Activated CD8-positive, alpha-beta memory T cell treated with anti-CD3 and anti-CD28 coated beads, Interleukin-2, amount 50 U/mL, for 48 hours (primary cell): Measurements from ENCODE around the gene OPCML.

Source experiments
- DNase-seq: peaks from one replicate; pipeline ENCODE4 v3.0.0-alpha.2; 2020

The OPCML gene

DNA sequence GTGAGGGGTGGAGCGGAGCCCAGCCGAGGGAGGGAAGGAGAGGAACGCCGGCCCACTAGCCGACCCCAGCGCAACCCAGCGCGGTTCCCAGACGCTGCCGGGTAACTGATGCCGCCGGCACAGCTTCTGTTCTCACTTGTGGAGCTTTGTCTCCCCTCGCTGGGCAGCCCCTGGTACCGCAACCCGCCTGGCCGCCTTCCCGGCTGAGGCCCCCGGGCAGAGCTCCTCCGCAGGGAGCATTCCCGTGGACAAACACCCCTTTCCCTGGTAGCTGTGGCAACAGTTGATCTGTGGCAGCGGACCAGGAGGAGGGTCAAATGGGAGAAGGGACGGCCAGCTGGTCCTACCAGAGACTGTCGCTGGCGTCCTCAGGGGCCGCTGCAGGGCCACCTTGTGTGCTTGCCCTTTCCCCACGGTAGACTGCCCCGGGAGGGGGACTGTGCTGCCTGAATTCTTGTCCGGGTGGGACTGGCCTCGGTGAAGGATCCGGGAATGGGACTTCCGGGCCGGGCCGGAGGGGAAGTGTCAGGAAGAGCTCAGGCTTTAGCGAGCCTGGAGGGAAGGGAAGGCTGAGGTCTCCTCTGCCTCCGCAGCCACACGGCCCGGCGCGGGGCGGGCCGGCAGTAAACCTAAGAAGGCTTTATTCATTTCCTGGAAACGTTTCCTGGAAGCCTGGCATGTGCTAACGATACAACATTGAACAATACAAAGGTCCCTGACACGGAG is 468.0 kb downstream of the OPCML start:
- DNase-seq: peak; percentile 58

DNA sequence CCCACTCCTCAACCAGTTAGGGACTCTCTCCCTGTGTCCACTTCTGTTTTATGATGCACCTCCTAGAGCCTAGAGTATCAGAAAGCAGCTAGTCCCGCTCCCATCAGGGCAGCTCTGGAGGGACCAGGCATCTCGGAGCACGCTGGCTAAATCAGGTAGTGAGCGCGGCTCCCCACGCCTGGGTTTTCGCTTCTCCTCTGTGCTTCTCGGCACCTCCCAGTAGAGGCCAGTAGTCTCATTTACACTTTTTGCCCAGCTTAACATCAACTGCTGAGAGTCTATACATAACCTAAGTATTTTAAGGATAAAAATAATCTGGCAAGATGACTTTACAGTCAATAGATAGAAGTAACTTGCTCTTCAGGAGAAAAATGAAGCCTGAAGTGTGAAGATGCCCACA is 473.8 kb downstream of the OPCML start:
- no peak for DNase-seq

DNA sequence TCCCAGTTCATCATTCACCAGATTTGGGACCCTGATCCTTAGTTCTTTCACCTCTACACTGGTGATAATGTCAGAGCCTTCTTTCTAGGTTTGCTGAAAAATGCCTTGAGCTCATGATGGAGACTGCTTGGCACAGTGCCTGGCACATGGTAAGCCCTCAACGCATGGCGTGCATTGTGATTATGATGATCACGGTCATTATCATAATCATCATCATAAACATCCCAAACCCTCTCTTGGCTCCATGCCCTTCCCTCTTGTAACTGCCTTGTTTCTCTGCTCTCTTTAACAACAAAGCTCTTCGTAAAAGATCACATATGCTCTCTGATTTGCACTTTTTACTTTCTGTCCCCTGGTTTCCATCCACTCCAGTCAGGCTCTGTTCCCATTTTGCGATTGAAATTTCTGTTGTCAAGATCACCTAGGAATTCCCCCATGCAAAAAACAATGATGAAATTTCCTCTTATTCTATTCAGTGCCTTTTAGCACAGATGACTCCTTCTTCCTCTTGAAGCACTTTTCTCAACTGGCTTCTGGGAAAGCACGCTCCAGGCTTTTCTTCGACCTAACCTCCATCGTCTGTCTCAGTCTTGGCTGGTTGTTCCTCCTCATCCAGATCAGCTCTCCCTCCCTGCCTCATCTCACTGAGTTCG is 479.1 kb downstream of the OPCML start:
- no peak for DNase-seq

DNA sequence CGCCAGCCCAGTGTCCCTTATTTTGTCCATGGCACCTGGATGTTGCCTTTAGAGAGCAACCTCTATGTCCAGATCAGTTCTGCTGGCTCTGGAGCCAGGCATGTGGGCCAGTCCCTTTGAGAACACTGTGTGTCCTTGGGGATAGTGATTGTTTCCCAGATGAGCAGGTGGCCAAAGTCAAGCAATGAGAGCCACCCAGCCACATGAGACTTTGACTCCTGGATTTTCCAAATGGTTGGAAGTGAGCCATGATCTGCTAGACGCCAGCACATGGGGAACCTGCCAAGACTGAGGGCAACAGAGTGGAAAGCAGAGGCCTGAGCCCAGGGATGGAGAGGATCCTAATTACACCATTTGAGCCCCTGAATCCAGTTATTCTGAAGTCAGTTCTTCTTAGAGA is 479.8 kb downstream of the OPCML start:
- DNase-seq: no peak

DNA sequence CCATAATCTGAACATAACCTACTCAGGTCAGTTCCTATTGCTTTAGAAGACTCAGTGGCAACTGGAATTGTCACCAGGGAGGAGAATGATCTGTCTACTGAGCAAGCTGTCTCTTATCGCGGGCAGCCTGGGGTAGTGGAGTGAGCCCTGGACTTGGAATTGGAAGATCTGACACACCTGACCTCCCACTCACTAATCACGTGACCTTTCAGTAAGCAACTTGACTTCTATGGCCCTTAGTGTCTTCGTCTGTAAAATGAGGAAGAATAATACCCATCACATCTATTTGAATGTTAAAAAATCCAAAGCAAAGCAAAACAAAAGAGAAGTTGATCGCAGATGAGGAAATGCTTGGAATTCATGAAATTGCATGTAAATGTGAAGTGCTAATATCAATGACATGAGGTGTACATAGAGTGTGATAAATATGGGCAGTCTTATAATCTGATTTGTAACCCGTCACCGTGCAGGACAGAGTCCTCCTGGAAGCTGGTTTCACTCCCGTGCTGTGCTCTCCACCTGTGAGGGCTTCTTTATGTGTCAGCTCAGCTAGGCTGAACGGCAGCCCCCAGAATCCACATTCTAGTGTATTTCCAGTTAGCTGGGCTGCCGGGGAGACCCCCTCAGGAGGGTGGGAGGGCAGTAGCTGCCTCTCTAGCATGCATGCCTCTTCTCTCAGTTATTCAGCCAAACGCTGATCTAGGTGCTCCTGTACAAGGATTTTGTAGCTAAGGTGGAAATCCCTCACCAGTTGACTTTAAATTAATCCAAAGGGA is 482.9 kb downstream of the OPCML start:
- DNase-seq: no peak

DNA sequence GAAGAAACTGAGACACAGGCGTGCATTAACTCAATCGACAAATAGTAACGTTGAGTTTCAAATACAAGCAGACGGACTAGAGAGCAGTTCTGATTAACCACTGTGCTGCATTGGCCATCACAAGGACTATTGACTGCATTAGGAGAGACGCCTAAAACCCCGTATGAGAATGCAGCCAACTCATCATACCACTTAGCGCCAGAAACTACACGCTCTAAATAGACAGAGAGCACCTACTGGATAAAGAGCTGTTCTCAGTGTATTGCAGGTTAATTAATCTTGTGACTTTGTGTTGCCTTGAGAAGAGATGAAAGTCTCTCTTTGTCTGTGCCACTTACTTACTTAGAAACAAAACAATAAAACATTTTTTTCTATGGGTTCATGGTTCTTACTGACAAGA is 484.0 kb downstream of the OPCML start:
- no peak for DNase-seq

DNA sequence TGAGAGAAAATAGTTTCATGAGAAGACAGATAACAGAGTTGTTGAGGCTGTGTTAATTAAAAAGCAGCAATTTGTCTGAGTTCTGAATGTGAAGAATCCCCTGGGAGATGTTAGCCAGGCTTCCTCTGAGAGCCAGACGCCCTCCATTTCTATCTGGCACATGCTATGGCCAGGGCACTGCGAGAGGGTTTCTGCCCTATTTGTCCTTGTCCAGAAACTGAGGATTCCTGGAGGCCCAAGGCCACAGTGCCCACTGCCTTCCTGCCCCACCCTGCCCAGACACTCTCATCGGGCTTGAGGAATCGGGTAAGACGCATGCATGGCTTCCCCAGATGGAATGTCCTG is 484.6 kb downstream of the OPCML start:
- DNase-seq: no peak

DNA sequence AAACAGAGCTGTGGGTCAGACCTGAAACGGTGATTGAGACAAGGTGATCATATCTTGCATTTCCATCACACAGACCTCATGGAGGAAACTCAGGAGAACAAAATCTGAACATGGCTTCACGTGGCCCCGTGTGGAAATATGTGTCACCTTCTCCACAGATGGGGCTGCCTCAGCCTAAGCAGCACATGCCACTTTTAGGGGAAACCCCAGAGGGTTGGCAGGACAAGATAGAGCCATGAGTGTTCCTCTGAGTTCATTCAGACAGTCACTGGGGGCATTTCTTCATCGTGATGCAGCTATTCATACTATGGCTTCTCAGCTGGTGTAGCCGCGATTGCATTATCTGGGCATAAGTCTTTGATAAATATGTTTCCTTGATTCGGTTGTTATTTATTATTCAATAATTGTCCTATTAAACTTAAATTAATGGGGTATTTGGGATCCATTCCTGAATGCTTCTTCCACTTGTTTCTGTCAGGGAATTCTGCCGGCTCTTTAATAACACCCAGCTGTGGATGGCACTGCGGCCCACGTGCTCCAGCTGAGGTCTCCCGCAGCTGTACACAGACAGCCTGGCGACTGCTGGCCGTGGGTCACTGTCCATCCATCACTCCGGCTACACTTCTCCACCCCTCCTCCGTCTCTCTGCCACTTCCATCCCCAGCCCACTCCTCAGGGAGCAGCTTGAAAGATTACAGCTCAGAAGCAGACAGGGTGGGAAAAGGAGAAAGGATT is 485.1 kb downstream of the OPCML start:
- DNase-seq: no peak

DNA sequence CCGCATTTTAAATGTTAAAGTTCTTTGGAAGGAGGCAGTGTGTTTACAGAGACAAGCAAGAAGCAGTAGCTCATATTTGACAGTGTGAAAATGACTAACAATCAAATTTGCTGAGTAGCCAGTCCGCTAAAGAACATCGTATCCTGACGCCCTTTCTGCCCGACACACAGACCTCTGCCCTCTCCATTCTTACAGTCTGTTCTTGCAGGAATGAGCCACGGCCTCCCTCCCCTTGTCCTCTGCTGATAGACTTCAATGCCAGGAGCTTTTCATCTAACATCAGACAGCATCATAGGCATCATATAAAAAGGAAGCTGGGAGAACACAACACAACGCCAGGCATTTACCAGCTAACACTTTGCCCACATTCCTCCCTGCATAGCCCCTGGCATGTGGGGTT is 486.0 kb downstream of the OPCML start:
- DNase-seq: no peak

DNA sequence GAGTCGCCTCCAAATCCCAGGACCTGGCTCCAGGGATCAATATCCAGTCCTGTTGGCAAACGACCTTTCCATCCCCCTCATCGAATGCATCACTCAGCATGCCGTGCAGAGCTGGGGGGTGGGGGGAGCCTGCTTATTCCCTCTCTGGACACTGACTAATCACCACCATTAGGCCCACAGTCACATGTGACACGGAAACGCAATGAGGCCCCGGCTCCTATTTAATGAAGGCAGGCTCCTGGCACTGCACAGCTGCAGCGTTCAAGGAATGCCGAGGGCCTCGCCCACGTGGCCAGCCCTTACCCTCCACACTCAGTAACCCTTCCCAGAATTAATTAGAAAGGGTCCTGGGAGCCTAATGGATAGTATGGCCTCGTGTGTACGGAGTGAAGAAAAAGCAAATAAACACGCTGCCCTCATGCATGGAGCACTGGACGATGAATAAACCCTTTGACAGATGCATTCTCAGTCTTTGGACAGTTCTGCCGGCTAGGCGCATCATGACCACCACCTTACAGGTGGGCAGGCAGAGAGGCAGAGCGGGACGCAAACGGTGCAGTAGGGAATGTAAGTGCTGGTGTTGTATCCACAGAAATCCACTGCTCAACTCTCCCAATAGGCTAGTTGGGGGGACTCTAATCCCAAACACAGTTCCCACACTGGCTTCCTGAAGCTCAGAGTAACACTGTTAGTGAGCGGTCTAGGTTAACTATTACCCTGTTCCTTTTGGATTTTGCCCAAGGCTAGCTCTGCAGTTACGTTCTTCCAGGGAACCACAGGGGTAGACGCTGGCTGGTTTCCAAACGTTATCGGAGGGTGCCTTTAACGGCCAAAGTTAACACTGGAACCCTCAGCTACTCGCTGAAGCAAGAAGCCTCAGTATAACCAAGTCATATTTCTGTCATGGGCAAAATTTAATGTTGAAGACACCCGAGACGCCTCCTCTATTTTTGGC is 490.1 kb downstream of the OPCML start:
- no peak for DNase-seq

DNA sequence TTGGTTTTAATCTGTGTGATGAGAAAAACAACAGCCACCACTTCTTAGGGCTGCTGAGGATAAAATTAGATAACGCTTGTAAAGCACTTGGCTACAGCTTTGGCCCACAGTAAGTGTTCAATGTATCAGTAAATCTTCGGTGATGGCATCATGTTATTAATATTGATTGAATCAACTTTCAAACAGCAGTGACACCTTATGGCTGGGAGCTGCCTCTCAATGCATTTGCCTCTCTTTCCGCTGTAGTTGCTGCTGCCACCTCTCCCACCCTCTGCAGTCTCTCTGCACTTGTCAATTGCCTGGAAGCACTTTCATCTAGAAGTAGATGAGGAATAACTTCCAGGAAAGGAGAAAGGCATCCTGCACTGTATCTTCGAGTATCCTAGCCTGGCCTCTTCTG is 491.1 kb downstream of the OPCML start:
- DNase-seq: no peak

DNA sequence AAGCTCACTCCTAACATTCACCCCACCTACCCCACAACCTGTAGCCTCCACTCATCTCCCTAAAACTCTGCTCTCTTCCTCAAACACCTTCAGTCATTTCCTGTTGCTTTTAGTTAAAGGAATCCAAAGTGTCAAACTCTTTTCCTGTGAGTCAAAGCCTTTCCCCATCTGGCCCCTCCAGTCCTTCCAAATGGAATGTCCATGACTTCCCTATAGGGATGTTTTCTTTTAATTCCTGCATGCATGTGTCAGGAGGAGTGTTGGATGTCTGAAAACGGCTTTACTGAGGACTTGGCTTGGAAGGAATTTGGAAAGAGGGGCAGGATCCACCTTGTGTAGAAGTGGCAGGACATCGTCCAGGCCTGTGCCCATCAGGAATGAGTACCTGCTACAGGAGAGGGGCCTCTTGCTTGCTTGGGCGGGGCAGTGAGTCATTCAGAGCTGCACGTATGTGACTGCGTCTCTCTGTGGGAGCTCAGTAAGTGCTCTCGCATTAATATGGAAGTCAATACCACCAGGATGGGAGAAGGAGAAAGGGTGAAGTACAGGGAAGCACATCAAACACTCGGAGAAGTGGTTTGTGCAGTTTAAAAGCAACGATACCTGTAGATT is 491.9 kb downstream of the OPCML start:
- no peak for DNase-seq

DNA sequence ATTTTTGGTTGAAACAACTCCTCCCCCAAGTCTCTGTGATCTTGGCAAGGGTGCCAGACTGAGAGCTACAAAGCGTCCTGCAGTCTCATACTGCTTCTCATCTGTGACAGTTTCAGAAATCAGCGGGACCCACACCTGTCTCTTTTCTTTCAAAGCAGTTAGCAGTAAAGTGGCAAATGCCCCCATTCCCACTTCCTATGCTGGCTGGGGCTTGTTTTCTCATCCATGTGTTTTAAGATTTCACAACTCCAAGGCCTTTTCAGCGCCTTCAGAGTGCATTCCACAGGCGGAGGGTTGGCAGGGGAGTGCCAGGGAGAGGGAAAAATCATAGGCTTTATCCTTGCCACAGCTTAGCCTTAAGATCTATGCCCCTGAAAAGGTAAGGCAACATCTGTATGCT is 493.5 kb downstream of the OPCML start:
- no peak for DNase-seq

DNA sequence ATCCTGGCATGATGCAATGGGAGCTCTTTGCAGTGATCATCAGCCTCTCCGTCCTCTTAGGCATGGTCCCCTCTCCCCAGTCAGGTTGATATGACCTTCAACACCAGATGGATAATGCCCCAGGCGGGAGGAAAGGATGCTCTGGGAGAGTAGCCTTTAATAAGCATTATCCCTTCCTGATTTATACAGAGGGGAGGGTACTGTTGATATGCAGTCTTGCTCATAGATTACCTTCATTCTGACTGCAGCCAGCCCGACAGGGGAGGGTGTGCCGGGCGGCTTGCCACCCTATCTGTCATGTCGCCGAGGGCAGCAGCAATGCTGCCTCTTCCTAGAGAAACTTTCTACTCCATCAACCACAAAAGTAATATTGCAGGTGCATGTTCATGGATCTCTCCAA is 497.4 kb downstream of the OPCML start:
- no peak for DNase-seq

DNA sequence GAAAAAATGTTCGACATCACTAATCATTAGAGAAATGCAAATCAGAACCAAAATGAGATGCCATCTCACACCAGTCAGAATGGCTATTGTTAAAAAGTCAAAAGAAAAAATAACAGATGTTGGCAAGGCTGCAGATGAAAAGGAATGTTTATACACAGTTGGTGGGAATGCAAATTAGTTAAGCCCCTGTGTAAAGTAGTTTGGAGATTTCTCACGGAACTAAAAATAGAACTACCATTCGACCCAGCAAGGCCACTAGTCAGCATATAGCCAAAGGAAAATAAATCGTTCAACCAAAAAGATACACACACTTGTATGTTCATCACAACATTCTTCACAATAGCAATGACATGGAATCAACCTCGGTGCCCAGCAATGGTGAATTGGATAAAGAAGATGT is 503.2 kb downstream of the OPCML start:
- no peak for DNase-seq

DNA sequence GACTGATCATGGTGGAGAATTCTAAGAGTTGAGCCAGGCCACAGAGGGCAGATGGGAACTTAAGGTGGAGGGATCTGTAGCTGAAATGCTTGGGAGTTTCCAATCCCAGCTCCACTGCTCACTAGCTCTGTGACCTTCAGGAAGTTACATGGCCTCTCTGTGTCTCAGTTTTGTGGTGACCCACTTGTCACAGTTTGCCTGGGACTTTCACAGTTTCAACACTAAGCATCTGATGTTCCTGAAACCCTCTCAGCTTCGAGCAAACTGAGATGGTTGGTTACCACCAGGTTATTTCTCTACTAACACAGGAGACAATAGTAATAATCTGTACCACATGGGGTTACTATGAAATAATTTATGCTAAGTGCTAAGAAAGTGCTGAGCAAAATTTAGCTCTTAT is 505.3 kb downstream of the OPCML start:
- no peak for DNase-seq

DNA sequence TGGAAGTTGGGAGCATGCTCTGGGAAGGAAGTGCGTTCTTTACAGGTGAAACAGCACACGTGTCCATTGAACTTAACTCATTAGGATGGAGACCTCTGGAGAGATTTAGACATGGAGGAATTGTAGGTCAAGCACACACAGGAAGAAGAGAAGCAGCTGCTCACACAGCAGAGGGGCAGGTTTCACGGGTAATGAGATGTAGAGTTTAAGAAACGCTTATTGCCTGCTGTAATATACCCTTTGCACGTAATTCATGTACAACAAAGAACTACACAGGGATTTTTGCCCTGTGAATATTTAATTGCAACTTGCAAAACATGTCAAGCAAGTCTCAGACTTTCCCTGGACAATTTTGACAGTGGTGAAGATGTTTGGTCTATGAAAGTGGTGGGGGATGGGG is 508.0 kb downstream of the OPCML start:
- no peak for DNase-seq

DNA sequence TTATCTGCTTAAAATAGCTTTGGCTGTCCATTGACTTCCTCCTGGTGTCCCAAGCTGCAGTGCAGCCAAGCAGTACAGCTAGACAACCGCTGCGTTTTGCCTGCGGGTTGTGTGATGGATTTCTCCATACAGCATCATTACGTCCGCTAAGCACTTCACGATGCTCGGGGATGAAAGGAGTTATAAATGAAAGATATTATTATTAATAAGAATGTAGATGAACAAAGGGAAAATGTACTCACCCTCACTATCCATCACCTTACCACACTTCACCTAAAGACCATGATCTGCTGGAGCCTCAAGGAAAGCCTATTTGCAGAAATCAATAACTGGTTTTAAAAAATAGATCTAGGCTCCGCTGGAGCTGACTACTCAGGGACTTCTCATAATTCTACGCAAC is 509.1 kb downstream of the OPCML start:
- DNase-seq: no peak

DNA sequence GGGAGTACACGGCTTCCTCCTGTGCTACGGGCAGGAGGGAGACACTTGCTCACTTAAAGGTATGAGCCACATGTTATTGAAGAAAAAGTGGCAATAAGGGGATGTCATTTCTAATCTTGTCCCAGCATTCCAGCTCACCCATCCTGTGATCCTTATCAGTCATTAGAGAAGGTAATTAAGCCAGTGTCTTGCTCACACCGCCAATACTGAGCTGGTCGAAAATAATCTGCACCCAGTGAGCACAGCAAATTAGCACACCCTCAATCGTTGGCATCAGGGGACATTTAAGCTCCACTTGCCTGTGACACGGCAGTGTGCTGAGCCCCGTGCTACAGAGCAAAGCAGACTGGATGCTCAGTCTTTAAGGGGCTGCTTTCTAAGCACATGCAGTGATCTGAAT is 510.7 kb downstream of the OPCML start:
- DNase-seq: no peak

DNA sequence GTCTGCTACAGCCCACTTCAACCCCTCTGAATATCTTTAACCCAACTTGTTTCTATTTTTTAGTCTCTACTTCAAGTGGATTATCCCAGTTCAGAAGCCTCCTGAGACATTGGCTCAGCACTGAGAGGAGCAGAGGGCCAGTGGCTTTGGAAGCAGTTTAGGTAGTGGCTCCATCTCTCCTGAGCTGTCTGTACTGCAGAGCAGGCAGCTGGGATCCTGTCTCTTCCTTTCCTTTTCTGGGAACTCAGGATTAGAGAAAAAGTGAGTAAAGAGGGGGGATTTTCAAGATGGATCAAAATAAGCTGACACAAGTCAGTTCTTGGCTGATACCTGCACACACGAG is 512.0 kb downstream of the OPCML start:
- DNase-seq: no peak

DNA sequence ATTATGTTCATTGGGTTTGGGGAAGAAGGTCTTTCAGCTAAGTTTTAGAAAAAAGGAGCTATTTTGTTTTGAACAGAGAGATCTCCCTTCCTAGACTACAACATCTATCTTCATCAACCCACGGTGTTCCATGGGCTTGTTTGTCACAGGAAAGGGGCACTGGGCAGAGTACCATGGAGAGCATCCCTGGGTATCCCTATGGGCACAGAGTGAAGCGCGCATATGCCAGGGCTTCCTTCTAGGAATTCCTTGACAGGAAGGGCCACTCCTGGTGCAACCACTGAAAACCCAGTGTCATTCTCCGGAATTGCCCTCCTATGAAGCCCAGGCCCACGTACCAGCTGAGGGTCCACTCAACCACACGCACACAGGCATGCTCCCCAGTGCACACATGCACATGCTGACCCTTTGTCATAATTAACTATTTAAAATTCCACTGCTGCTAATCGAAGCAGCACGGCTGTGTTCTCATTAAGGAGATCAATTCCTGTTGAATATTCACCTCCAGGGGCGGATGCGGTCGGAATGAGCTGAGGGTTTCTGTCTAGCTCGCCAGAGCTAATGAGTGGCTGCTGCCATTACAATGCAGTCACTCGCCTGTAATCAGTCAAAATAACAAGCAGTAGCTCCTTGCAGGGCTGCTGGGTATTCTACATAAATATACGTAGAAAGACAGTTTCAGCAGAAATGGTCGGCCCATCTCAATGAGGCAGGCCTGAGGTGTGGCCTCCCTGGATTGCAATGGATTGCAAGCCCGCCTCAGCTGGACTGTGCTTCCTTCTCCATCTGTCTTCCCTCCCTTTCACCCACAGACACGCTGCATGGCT is 512.5 kb downstream of the OPCML start:
- no peak for DNase-seq
